DND-41 (cell line): ENCODE data around the gene HIBADH.

Experiments used
- ATAC-seq: fragments of 200-7000 bp; cut with Tn5 transposase; 3 replicates; pipeline ENCODE4 v1.9.1; 2021; ENCODE audit warnings: low read depth; ENCODE audit not compliant: insufficient read depth
- DNase-seq: peaks from one replicate; pipeline ENCODE4 v3.0.0-alpha.2; 2020
- H2AFZ ChIP-seq: 2 replicates; pipeline ENCODE4 v1.6.0; 2012; ENCODE audit warnings: low read depth, low read length
- H3K27ac ChIP-seq: 2 replicates; pipeline ENCODE4 v1.5.1; 2012; ENCODE audit warnings: low read length, inconsistent platforms
- H3K27me3 ChIP-seq: fragments of 200-600 bp; sonication (generic); 2 replicates; pipeline ENCODE4 v1.6.0; 2012; ENCODE audit warnings: low read length, mild to moderate bottlenecking, inconsistent platforms; ENCODE audit not compliant: insufficient read depth, poor library complexity
- H3K36me3 ChIP-seq: 2 replicates; pipeline ENCODE4 v1.5.1; 2012; ENCODE audit warnings: low read length, inconsistent platforms; ENCODE audit not compliant: insufficient read depth
- H3K4me1 ChIP-seq: 2 replicates; pipeline ENCODE4 v1.5.1; 2012; ENCODE audit warnings: mild to moderate bottlenecking, low read length; ENCODE audit not compliant: insufficient read depth
- H3K4me2 ChIP-seq: 2 replicates; pipeline ENCODE4 v1.6.0; 2012; ENCODE audit warnings: mild to moderate bottlenecking, moderate library complexity, low read length, inconsistent platforms; ENCODE audit not compliant: insufficient read depth
- H3K4me3 ChIP-seq, 2 experiments: fragments of 200-600 bp in 1 of 2; shearing (Covaris generic) in 1 of 2; 2 replicates each; pipeline ENCODE4 v1.5.1; 2012 to 2016; ENCODE audit warnings: inconsistent platforms in 2 of 2, low read length in 2 of 2, mild to moderate bottlenecking in 2 of 2, low read depth in 1 of 2, moderate library complexity in 1 of 2
- H3K79me2 ChIP-seq: 2 replicates; pipeline ENCODE4 v1.6.0; 2012; ENCODE audit warnings: low read length, inconsistent platforms; ENCODE audit not compliant: insufficient read depth
- H3K9ac ChIP-seq: 2 replicates; pipeline ENCODE4 v1.6.0; 2012; ENCODE audit warnings: low read depth, mild to moderate bottlenecking, inconsistent platforms, low read length, moderate library complexity
- H3K9me3 ChIP-seq: 2 replicates; pipeline ENCODE4 v1.5.1; 2012; ENCODE audit warnings: low read length, moderate library complexity, mild to moderate bottlenecking, inconsistent platforms; ENCODE audit not compliant: insufficient read depth, severe bottlenecking
- H4K20me1 ChIP-seq: 2 replicates; pipeline ENCODE4 v1.6.0; 2012; ENCODE audit warnings: low read length; ENCODE audit not compliant: insufficient read depth
- CTCF ChIP-seq: IDR thresholded peaks from 2 replicates; pipeline ENCODE4 v1.5.1; 2012; ENCODE audit warnings: borderline replicate concordance, low read length, moderate library complexity, mild to moderate bottlenecking; ENCODE audit not compliant: poor library complexity, severe bottlenecking; ENCODE audit errors: extremely low read depth
- EZH2 ChIP-seq: IDR thresholded peaks from 3 replicates; pipeline ENCODE4 v1.6.1; 2012; ENCODE audit warnings: borderline replicate concordance, low read depth, mild to moderate bottlenecking, moderate library complexity, low read length, inconsistent platforms; ENCODE audit not compliant: severe bottlenecking

HIBADH gene

GRCh38 chr7:27695096-27695495 lies 32.4 kb upstream of the HIBADH start:
- TF ChIP-seq EZH2 = no peak
- no peak for TF ChIP-seq CTCF
- H3K9ac ChIP-seq = no peak overlapping the region
- no peaks in the 10 kb centered on the region for H3K4me1 ChIP-seq
- no peaks in the 10 kb centered on the region for H3K9me3 ChIP-seq
- H3K4me3 ChIP-seq = no peak overlapping the region
- no peak for ATAC-seq
- H3K4me2 ChIP-seq = no peak overlapping the region
- peaks cover 4% of the 10 kb centered on the region for H3K27me3 ChIP-seq
- no peaks in the 10 kb centered on the region for H3K79me2 ChIP-seq
- DNase-seq = no peak
- H4K20me1 ChIP-seq = no peaks in the 10 kb centered on the region
- H3K36me3 ChIP-seq = no peaks in the 10 kb centered on the region
- no peak overlapping the region for H3K27ac ChIP-seq
- no peak overlapping the region for H2AFZ ChIP-seq

GRCh38 chr7:27693794-27694193 lies 31.1 kb upstream of the HIBADH start:
- H2AFZ ChIP-seq = no peak overlapping the region
- no peak overlapping the region for H3K4me2 ChIP-seq
- H3K36me3 ChIP-seq = no peaks in the 10 kb centered on the region
- ATAC-seq (no peak), DNase-seq (no peak)
- H3K79me2 ChIP-seq = no peaks in the 10 kb centered on the region
- TF ChIP-seq CTCF = no peak
- no peak overlapping the region for H3K4me3 ChIP-seq
- H3K4me1 ChIP-seq = no peaks in the 10 kb centered on the region
- H4K20me1 ChIP-seq = no peaks in the 10 kb centered on the region
- peaks cover 2% of the 10 kb centered on the region for H3K27me3 ChIP-seq
- H3K27ac ChIP-seq = no peak overlapping the region
- H3K9ac ChIP-seq = no peak overlapping the region
- H3K9me3 ChIP-seq = no peaks in the 10 kb centered on the region

GRCh38 chr7:27690649-27691048 lies 28.0 kb upstream of the HIBADH start:
- no peaks in the 10 kb centered on the region for H3K36me3 ChIP-seq
- ATAC-seq = no peak
- no peaks in the 10 kb centered on the region for H4K20me1 ChIP-seq
- no peaks in the 10 kb centered on the region for H3K9me3 ChIP-seq
- no peak for TF ChIP-seq CTCF
- no peak for TF ChIP-seq EZH2
- H3K79me2 ChIP-seq = no peaks in the 10 kb centered on the region
- DNase-seq = no peak
- H3K27ac ChIP-seq = no peak overlapping the region
- H3K4me3 ChIP-seq = no peak overlapping the region
- no peak overlapping the region for H3K4me2 ChIP-seq
- no peaks in the 10 kb centered on the region for H3K27me3 ChIP-seq
- H3K4me1 ChIP-seq = no peaks in the 10 kb centered on the region
- H3K9ac ChIP-seq = no peak overlapping the region
- no peak overlapping the region for H2AFZ ChIP-seq

- Histone ChIP-seq H3K9me3 (no peaks in the 10 kb centered on the region), H3K4me3 (no peak overlapping the region), H2AFZ (no peak overlapping the region), H3K4me1 (no peaks in the 10 kb centered on the region), H3K36me3 (no peaks in the 10 kb centered on the region), H3K79me2 (no peaks in the 10 kb centered on the region), H3K27ac (no peak overlapping the region), H4K20me1 (no peaks in the 10 kb centered on the region), H3K9ac (no peak overlapping the region), H3K27me3 (no peaks in the 10 kb centered on the region), H3K4me2 (no peak overlapping the region)
- DNase-seq = peak; percentile 31
- TF ChIP-seq EZH2 (no peak), CTCF (peak; percentile 69)
- peak; percentile 88 for ATAC-seq
These were observed 27.0 kb upstream of the HIBADH start for GRCh38 chr7:27689591-27690164.
